GM19023 (cell line): Measurements from ENCODE around the gene SUN1.

Experiments
- ATAC-seq: cut with Tn5 transposase; IDR thresholded peaks from one replicate; pipeline ENCODE4 v1.9.1; 2021; ENCODE audit warnings: mild to moderate bottlenecking, moderate library complexity; ENCODE audit not compliant: unreplicated experiment

SUN1 gene

DNA sequence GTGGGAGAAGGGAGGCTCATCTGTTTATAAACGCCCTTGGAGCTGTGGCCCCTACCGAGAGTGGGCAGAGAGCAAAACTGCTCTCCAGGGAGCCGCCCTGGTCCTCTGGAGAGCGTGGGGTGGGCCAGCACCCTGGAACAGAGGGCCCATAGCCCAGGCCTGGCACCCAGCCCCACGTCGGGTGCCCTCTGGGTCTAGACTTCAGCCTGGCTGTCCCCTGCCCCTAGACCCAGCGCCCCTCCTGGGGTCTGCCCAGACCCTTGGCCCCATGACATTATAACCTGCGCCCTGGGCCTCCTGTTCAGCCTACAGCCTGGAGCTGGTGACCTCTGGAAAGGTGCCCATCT is 68.7 kb downstream of the SUN1 start:
- ATAC-seq = no peak

DNA sequence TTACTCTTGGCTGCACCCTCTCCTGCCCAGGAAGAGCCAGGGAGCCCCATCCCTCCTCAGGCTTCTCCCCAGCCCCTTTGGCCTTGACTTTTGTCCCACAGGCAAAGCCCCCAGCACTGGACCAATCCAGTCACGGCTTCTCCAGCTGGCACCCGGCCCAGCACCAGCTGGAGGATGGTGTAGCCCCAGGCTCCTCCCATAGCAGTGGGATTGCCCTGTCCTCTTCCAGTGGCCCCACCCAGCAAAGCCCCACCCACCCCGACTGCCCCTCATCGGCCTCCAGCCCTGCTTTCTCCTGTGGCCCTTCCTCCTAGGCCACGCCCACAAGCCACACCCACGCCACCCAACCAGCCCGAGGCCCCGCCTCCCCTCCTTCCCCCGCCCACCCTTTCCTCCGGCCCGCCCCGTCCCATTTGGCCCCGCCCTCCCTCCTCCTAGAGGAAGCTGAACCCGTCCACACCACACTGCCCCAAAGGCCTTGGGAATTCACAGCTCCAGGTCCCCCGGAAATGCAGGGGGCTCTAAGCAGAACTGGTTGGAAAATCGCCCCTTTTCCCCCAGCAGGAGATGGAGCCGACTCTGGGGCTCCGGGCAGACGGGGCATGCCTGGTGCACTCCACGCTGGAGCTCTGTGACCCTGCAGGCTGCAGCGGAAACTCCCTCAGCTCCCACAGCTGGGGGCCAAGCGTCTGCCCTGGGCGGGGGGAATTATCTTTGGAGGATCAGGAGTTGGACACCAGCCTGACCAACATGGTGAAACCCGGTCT is 69.3 kb downstream of the SUN1 start:
- ATAC-seq = no peak

DNA sequence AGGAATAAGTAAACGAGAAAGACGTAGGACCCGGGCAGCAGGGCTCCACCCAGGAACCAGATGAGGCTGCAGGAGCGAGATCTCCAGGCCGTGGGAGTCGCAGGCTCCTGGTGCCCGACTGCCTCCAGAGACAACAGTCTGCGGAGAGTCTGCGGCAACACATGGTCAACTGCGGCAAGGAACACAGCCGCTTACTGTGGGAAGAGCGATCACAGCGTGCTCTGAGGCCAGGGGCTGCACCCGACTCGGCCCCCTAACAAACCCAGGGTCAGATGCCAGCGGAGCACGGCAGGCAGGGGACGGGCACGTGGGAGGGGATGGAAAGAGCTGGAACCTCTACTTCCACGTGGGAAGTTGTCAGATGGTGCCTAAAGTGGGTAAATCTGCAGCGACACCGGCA is 70.7 kb downstream of the SUN1 start:
- ATAC-seq = no peak

DNA sequence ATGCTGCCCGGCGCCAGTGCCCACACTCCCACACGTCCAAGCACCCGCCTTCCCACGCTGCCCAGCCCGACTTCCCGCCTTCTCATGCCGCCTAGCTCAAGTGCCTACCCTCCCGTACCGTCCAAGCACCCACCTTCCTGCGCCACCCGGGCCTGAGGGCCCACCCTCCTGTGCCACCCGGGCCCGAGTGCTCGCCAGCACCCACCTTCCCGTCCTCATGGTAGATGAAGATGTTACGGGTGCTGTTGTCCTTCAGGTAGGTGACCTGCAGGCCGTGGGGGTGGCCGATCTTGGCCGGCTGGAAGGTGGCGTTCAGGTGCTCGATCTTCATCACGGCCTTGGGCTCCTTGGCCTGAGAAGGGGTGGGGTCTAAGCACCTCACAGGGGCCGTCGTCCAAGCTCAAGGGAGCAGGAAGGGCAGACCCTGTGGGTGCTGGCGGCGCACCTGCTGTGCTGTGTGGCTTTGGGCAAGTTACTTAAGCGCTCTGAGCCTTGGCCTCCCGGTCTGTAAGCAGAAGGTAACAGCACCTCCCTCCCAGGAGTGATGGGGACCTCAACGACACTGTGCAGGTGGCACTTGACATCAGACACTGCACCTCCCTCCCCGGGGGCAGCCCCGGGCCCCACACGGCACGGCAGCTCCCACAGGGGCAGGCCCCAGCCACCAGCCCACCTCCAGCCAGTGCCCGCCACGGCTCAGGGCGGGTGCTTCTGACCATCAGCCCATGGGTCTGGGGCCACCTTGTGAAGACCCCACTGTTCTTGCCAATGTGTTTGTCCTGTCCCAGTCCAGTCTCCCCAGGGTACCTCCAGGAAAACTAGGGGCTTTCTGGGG is 71.9 kb downstream of the SUN1 start:
- ATAC-seq = no peak

DNA sequence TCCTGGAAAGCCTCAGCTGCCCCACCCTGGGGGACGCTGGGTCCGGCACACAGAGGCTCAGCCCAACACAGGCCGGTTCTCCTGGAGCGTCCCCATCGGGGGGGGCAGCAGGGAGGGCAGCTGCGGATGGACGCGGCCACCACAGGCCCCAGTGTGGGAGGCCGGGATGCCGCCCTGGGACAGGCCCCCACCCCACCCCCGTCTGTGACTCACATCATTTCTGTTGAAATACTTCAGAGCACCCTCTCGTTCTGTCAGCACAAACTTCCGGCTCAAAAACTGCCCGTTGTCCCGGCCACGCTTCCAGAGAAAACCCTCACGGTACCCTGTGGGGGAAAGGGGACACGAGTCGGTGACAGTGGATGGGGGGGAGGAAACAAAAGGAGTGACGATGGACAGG is 72.6 kb downstream of the SUN1 start:
- no peak for ATAC-seq

DNA sequence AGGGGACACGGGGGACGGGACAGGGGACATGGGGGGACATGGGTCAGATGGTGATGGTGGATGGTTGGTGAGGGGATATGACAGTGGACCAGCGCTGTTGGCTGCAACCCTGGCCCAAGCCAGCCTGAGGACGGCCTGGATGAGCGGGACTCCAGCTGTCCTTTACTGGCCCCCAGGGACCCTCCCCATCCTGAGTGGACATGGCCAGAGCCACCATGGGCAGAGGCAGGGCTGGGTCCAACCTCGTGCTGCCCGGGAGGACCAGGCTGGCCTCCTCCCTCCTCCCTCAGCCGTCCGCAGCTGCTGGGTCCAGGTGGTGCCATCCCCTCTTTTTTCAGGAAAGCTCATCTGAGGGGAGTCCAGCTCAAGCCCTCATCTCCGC is 74.5 kb downstream of the SUN1 start:
- no peak for ATAC-seq

DNA sequence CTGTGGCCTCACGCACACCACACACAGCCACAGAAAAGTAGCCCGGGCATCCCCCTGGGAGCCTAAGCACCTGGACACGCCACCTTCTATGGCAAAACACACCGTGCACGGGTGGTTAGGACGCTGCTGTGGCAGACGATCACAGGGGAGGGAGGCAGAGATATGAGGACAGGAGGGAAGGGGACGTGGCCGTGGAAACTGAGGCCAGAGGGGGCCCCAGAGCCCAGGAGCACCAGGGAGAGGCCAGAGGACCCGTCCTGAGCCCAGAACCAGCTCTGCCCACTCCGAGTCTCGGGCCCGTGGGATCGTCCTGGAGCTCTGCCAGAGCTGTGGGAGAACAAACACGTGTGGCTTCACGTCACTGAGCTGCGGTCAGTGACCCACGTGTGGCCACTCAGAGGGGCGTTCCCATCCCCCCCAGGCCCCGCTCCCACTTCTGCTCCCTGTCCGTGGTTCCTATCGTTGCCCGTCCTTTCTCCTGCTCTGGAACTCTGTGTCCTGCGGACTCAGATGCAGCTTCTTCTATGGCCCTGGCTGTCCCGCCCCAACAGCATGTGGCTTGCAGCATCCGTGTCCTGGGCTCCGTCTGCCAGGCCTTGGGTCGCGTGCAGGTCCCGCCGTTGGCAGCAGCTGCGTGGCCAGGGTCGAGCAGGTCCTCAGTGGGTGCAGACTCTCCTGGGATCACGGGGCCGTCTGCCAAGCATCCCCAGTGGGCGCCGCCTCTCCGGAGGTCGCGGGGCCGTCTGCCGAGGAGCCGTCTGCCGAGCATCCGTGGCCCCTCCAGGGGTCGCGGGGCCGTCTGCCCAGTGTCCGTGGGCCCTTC is 75.1 kb downstream of the SUN1 start:
- no peak for ATAC-seq

DNA sequence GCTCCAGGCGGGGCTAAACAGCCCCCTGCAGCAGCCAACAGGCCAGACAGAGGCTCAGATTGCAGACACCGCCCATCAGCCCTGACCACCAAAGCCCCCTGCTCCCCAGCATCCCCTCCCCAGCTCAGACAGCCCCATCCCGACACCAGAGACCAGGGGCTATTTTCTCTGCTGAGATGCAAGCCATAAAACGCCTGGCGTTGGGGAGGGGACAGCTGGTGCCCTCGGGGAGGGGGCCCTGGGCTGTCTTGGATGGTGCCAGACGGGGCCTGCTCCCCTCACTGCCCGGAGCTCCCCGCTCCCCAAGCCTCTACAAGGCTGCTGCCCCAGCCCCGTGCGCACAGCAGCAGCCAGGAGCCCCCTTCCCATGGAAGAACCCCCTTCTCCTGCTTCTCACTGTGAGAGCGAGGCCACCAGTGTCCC is 75.9 kb downstream of the SUN1 start:
- no peak for ATAC-seq

DNA sequence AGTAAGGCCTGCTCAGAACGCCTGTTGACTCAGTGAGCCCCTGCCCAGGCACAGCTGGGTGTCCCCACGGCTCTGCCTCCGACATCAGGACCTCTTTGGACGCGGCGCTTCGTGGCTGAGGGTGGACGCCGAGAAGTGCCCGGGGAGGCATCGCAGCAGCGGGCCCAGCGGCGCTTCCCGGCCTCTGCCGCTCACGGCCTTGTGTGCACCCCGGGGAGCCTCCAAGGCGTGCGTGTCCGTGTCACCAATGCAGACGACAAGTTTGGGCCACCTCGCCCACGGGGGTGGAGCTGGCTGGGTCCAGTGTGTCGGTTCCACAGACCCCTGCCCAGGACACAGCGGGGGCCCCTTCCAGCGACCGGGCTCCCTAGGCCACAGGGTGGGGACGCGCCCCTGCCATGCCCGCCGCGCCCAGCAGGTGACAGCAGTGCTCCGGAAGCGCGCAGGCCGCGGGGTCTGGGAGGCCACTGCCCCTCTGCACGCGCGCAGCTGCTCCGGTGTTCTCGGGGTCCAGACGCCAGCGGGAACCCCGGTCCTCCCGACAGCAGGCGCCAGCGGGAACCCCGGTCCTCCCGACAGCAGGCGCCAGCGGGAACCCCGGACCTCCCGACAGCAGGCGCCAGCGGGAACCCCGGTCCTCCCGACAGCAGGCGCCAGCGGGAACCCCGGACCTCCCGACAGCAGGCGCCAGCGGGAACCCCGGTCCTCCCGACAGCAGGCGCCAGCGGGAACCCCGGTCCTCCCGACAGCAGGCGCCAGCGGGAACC is 76.5 kb downstream of the SUN1 start:
- peak; percentile 80 for ATAC-seq

DNA sequence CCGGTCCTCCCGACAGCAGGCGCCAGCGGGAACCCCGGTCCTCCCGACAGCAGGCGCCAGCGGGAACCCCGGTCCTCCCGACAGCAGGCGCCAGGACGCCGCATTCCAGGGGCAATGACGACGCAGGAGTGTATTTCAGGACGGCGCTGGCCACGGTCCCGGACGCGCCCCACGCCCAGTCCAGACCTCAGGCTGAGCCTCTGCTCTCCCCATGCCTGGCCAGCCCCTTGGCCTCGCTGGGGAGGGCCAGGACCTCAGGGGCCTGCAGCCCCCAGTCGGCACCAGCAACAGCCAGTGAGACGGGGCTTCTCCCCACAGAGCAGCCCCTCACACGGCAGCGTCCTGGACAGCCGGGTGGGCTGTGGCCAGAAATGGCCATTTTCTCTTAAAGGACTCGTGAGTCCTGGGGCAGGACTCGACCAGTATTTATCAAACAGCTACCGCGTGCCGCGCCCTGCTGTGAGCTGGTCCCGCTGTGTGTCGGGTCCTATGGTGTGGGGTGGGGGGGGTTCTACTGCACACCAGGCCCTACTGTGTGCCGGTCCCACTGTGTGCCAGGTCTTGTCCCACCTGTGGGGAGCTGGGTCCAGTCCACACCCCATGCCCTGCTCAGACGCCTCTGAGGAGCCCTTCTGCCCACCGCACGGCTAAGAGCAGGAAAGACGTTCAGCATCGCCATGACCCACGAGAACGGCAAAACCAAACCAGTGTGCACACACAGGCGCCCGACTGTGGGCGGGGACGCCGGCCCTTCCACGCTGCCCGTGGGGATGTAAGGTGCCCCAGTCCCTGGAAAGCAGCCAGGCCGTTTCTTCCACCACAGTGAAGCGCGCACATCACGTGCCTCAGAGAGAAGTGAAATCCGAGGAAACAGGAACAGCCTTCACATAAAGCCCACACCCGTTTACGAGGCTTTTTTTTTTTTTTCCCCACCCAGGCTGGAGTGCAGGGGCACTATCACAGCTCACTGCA is 77.4 kb downstream of the SUN1 start:
- no peak for ATAC-seq

DNA sequence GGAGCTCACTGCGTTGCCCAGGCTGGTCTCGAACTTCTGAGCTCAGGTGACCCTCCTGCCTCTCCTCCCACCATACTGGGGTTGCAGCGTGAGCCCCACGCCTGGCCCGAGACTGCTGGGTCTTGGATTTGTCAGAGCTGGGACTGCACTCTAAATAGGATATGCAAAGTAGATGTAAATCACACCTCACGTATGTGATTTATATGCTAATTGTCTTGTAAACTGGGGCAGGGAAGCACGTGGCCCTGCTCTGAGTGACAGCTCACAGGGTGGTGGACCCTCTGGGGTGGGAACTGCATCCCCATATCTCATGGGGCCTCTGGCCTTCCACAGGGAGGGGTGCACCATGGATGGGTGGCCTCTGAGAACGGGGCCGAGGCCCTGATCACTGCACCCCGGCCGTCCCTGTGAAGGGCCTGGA is 78.2 kb downstream of the SUN1 start:
- ATAC-seq = no peak

DNA sequence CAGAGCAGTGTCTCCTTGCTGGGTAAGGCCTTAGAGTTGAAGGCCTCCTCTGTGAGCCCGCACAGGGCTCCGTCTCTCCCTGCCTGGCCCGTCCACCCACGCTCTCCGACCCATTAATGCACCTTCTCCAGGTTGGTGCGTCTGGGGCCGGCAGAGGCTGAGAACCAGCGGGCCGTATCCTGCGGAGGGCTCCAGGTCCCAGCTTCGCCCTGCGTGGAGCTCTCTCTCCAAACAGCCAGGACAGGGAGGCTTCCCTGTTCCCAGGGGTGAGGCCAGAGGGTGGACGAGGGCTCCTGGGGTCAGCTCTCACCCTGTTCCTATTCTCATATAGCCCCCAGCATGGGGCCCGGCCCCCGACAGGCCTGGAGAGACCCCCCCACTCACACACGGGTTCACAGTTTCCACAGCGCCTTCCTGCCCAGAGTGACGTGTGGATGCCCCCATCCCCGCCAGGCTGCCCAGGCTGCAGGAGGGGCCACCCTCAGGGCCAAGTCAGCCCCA is 78.7 kb downstream of the SUN1 start:
- ATAC-seq = no peak

DNA sequence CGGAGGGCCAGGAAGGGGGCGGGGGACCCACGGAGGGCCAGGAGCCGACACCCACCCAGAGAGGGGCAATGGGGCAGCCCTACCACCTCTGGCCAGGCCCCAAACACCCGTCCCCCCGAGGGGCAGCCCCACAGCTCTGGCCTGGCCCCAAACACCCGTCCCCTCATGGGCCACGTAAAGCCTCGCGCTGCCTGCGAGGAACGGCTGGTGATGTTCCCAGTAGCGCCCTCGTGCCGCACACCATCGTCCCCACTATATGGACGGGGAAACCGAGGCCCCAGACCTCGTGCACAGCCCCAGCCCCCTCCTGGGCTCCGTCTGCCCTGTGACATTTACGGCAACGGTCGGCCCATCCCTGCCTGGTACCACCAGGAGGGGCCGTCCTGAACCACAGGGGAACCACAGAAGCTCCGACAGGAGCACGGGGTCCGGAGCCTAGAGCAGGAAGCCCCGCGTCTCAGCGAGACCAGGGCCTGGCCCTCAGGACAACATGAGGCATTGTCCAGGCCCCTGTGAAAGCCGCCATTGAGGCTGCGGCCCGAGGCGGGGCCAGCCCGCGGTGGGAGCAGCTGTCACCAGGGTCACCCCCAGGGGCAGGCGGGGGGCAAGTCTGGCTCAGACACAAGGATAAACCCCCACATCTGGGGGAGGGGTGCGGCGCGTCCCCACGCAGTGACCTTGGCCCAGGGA is 79.7 kb downstream of the SUN1 start:
- no peak for ATAC-seq

DNA sequence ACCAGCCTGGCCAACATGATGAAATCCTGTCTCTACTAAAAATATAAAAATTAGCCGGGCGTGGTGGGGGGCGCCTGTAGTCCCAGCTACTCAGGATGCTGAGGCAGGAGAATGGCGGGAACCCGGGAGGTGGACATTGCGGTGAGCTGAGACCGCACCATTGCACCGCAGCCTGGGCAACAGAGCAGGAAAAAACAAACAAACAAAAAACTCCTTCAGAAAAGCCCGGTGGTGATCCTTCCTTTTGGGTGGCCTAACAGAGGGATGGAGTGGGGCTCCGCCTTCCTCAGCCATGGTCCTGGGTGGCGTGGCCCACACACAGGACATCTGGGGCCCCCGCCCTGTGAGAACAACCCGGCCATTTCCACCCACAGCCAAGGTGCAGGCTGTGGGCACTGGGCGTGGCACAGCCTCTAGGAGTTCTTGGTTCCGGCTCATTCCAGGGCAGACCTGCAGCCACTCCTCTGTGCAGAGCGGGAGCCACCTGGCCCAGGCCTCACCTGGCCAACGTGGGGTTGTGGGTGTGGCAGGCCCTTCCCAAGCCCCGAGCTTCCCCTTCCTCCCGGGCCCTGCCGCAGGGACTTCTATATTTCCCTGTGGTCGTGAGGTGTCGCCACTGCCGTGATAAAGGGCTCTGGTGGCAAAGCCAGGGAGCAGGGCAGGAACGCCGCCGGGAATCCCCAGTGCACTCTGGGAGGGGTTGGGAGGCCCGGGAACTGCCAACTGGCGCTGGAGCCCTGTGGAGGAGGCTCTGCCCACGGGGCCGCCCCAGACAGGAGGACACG is 81.7 kb downstream of the SUN1 start:
- ATAC-seq = no peak

DNA sequence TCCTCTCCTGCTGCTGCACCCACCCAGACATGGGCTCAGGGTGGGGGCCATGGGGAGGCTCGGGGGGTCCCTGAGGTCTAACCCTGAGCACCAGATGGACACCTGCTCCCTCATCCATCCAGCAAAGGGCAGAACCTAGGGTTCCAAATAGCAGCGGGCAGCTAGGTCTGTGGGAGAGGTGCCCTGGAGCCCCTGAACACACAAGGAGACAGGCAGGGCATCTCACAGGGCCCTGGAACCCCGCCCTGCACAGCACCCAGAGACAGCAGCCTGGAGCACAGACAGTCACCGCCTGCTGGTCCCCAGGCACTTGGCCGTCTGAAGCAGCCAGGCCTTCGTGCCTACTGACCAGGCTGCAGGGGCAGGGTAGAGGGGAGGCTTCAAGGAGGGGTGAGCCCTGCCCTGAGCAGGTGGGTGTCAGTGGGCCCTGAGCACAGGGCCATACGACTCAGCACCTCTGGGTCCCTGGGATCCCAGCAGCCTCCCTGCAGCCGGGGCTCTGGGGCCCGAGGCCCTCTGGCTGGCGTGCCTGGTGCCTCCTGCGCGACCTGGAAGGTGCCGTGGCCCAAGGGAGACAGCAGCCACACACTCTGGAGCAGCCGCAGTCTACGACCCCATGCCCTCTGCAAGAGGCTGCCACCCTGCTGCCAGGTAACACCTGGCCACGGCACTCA is 82.4 kb downstream of the SUN1 start:
- ATAC-seq = no peak

DNA sequence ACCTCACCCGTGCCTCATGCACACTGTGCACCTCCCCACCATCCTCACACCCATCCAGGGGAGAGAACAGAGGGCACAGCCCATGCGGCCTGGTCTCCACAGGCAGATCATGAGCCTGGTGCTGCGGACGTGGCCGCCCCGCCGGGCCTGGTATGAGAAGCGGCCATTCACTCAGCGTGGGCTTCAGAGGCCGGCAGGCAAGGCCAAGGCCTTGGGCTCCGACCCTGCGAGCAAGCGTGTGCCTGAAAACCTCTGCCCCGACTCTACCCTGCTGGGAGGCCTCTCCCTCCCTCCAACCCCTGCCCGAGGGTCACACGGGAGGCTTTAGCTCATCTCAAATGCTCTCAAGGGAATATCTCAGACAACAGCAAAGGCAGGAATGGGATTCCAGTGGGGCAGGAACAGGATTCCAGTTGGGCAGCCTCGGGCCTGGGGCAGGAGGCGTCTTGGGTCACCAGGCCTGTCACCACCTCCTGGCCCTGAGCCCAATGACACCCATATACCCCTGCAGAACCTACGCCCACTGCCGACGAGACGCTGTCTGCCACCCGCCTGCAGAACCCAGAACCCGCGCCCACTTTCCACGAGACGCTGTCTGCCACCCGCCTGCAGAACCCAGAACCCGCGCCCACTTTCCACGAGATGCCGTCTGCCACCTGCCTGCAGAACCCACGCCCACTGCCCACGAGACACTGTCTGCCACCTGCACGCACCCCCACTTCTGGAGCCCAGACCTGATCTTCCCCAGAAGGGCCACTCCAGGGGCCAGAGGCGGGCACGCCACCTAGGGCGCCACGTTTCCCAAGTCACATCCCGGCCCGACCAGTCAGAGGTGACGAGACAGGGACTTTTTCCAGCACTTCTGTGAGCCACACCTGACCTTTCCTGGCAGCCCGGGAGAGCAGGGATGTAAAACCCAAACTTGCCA is 83.3 kb downstream of the SUN1 start:
- no peak for ATAC-seq
